ENCODE results near the gene KIF13A. TPM values are rescaled to one million over a fixed set of nuclear protein-coding genes. Genes with fewer than 3 reads are reported as not detected.

Gene KIF13A
- total RNA-seq, 1 experiment from 2014 or later, result 49.3 TPM

DNA sequence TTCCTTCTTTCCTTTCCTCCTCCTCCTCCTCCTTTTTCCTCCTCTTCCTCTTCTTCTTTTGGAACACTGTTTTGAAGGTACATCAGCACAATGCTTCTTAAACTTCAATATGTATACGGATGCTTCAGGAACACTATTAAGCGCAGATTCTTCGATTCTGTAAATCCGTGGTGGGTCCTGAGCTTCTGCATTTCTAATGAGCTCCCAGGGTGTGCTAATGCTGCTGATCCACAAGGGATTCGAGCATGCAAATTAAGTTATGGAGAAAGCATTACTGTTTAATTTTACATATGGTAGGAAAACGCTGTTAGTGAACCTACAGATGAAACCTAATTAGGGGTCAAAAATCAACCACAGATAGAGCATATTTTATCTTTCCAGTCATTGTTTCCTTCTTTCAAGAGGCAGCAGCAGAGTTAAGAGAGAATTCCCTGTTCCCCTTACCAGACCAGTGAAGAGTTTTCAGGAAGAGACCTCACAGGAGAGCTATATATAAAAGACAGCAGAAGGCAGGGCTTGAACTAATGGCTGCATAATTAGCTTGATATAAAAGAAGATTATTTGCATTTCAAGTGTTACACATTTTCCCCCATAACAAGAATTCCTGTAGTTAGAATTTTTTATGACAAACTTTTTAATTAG is 47.2 kb downstream of the KIF13A start:
- DNase-seq (ENCODE audit: low read depth, low spot score) (no peak), ATAC-seq (no peak)
- H3K4me1 ChIP-seq (ENCODE audit: control insufficient read depth, insufficient read depth, low read length), result no peaks in the 10 kb centered on the region
- in situ Hi-C loops (cut with HindIII; ENCODE audit: low pct_unique_long_range_greater_than_20kb, low sequenced_read_pairs), result no loop called here
- POLR2A ChIA-PET, result no interaction called here
- TF ChIP-seq, protein P1, sequence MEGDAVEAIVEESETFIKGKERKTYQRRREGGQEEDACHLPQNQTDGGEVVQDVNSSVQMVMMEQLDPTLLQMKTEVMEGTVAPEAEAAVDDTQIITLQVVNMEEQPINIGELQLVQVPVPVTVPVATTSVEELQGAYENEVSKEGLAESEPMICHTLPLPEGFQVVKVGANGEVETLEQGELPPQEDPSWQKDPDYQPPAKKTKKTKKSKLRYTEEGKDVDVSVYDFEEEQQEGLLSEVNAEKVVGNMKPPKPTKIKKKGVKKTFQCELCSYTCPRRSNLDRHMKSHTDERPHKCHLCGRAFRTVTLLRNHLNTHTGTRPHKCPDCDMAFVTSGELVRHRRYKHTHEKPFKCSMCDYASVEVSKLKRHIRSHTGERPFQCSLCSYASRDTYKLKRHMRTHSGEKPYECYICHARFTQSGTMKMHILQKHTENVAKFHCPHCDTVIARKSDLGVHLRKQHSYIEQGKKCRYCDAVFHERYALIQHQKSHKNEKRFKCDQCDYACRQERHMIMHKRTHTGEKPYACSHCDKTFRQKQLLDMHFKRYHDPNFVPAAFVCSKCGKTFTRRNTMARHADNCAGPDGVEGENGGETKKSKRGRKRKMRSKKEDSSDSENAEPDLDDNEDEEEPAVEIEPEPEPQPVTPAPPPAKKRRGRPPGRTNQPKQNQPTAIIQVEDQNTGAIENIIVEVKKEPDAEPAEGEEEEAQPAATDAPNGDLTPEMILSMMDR (IDR thresholded peaks at IDR 0.05), result no peak
- no peak for TF ChIP-seq TCF7L2 (IDR thresholded peaks at IDR 0.05; ENCODE audit: low read depth, low read length)
- TF ChIP-seq, protein P2, sequence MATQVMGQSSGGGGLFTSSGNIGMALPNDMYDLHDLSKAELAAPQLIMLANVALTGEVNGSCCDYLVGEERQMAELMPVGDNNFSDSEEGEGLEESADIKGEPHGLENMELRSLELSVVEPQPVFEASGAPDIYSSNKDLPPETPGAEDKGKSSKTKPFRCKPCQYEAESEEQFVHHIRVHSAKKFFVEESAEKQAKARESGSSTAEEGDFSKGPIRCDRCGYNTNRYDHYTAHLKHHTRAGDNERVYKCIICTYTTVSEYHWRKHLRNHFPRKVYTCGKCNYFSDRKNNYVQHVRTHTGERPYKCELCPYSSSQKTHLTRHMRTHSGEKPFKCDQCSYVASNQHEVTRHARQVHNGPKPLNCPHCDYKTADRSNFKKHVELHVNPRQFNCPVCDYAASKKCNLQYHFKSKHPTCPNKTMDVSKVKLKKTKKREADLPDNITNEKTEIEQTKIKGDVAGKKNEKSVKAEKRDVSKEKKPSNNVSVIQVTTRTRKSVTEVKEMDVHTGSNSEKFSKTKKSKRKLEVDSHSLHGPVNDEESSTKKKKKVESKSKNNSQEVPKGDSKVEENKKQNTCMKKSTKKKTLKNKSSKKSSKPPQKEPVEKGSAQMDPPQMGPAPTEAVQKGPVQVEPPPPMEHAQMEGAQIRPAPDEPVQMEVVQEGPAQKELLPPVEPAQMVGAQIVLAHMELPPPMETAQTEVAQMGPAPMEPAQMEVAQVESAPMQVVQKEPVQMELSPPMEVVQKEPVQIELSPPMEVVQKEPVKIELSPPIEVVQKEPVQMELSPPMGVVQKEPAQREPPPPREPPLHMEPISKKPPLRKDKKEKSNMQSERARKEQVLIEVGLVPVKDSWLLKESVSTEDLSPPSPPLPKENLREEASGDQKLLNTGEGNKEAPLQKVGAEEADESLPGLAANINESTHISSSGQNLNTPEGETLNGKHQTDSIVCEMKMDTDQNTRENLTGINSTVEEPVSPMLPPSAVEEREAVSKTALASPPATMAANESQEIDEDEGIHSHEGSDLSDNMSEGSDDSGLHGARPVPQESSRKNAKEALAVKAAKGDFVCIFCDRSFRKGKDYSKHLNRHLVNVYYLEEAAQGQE (IDR thresholded peaks at IDR 0.05; ENCODE audit: insufficient read depth in 1 of 2, low read depth in 2 of 2, low read length in 1 of 2), result no peak
- no peak for TF ChIP-seq POLR2AphosphoS5 (IDR thresholded peaks at IDR 0.05; ENCODE audit: low read depth, low read length)
- no peak for TF ChIP-seq SIN3A (IDR thresholded peaks at IDR 0.05; ENCODE audit: borderline replicate concordance, insufficient read depth, low read depth, low read length)
- no peaks in the 10 kb centered on the region for H3K27me3 ChIP-seq (ENCODE audit: control insufficient read depth, insufficient read depth, low read length)
- H3K36me3 ChIP-seq (ENCODE audit: control insufficient read depth, insufficient read depth, low read length), result no peaks in the 10 kb centered on the region
- H3K4me3 ChIP-seq (ENCODE audit: low read depth in 2 of 2, low read length in 2 of 2), result no peak overlapping the region
- no TSS peak for BruUV-seq (replicated peaks)
- intact Hi-C loops (cut with micrococcal nuclease; ENCODE audit: unreplicated experiment), result no loop called here
- H3K9me3 ChIP-seq (ENCODE audit: control insufficient read depth, insufficient read depth, low read depth, low read length), result no peaks in the 10 kb centered on the region
- no peak overlapping the region for H3K27ac ChIP-seq (ENCODE audit: low read length)
- CTCF ChIA-PET, result no interaction called here

GRCh38 chr6:17938901-17939300 is 48.5 kb downstream of the KIF13A start:
- ChIA-PET POLR2A (no interaction called here), CTCF (no interaction called here)
- ATAC-seq, result no peak

More at GRCh38 chr6:17938901-17939300, 48.5 kb downstream of the KIF13A start:
- no peak for DNase-seq (ENCODE audit: low read depth, low spot score)
- no peak overlapping the region for H3K27ac ChIP-seq (ENCODE audit: low read length)
- TF ChIP-seq, protein P1 (IDR thresholded peaks at IDR 0.05), result no peak
- TF ChIP-seq POLR2AphosphoS5 (IDR thresholded peaks at IDR 0.05; ENCODE audit: low read depth, low read length) (no peak), SIN3A (IDR thresholded peaks at IDR 0.05; ENCODE audit: borderline replicate concordance, insufficient read depth, low read depth, low read length) (no peak), TCF7L2 (IDR thresholded peaks at IDR 0.05; ENCODE audit: low read depth, low read length) (no peak)
- TF ChIP-seq, protein P2 (IDR thresholded peaks at IDR 0.05; ENCODE audit: insufficient read depth in 1 of 2, low read depth in 2 of 2, low read length in 1 of 2), result no peak
- BruUV-seq (replicated peaks), result no TSS peak
- no peak overlapping the region for H3K4me3 ChIP-seq (ENCODE audit: low read depth in 2 of 2, low read length in 2 of 2)
- no peaks in the 10 kb centered on the region for H3K36me3 ChIP-seq (ENCODE audit: control insufficient read depth, insufficient read depth, low read length)
- H3K9me3 ChIP-seq (ENCODE audit: control insufficient read depth, insufficient read depth, low read depth, low read length), result no peaks in the 10 kb centered on the region
- H3K27me3 ChIP-seq (ENCODE audit: control insufficient read depth, insufficient read depth, low read length), result no peaks in the 10 kb centered on the region
- H3K4me1 ChIP-seq (ENCODE audit: control insufficient read depth, insufficient read depth, low read length), result no peaks in the 10 kb centered on the region
- intact Hi-C loops (cut with micrococcal nuclease; ENCODE audit: unreplicated experiment), result no loop called here
- in situ Hi-C loops (cut with HindIII; ENCODE audit: low pct_unique_long_range_greater_than_20kb, low sequenced_read_pairs), result no loop called here

Measured in Panc1 (cell line).